Hematopoietic multipotent progenitor cell treated with erythropoietin and hydrocortisone succinate and interleukin-3 and kit ligand, for 17 days (in vitro differentiated cells): ENCODE data around the gene ZNF608.
A peak's percentile ranks its signal among the peaks of the same experiment; 100 is the strongest.

Experiments used
- DNase-seq: peaks from one replicate; pipeline ENCODE4 v3.0.0-alpha.2; 2015; ENCODE audit warnings: low spot score

Gene ZNF608

DNA sequence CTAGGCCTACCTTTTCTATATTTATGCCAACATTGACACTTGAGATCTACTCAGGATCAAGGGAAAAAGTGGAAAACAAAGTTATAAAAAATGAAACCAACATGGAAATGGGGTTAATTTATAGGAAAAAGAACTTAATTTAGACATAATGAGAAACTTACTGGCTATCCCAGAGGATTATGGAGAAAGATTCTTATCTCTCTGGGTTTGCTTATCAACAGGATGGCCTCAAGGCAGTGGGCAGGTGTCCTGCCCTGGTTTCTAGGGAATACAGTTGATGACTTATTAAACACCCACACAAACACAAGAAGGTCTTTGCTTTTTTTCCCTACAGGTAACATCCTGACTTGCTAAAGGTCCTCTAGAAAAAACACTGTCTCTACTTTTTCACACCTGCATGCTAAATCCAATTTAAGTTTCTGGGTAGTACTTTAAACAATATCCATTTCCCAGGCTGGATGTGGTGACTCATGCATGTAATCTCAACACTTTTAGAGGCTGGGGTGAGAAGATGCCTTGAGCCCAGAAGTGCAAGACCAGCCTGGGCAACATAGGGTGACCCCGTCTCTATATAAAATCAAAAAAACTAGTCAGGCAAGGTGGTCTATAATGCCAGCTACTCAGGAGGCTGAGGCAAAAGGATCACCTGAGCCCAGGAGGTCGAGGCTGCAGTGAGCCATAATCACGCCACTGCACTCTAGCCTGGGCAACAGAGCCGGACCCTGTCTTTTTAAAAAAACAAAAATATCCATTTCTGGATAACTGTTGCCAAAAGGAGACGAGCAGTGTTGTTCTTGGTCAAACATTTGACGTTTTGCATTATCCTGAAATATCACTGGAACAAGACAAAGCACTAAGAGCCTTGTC lies 6.6 kb upstream of the ZNF608 start:
- no peak for DNase-seq

DNA sequence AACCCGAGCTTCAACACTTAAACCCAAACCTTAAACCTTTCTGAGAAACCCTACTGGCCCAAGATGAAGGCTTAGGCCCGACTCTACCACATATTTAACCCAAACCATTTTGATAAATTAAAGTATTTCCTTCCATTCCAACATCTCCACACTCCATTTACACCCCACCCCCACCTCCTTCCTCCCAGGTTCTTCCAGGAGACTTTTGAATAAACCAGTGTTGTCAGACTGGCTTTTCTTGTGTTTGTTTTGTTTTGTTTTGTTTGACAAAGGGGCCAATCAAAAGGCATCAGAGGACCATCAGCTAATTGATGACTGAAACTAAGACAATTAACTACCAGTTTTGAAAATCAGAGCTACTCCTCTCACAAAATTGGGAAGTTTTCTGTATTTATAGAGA lies 4.6 kb upstream of the ZNF608 start:
- no peak for DNase-seq

DNA sequence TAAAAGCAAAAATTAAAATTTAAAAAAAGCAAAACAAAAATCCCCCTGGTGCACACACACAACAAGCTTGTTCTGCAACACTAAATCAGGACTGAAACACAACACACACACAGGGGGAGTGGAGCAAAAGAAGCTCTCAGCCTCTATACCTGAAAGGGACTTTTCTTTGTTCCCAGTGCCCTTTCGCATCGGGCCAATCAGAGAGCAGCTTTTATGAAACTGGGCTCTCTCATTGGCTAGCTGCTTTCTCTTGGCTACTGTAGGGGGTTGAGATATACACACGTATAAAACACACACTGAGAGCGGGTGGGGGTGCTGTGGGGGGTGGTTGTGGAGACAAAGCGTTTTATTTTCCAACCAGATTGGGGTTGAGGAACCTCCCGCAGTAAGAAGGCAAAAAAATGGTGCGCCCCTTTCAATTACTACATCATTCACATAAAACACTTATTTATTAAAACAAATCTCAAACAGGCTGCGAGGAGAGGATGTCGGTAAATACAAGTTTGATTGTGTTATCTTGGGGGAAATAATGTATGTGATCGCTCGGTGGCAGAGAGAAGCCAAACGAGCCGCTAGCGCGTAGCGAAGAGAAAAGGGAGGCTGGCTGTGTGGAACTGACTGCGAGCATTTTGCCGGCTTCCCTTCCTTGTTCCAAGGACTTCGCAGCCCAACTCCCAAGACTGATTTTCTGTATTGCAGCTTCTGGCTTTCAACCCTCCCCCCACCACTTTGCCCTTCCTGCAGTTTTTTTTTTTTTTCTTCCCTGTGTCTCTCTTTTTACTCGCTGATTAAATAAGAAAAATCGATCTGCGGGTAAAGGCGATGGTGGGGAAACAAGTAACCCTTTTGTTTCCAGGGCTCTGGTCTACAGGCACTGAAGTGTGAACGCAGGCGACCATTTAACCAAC lies 2.5 kb upstream of the ZNF608 start:
- DNase-seq, result peak; percentile 8

DNA sequence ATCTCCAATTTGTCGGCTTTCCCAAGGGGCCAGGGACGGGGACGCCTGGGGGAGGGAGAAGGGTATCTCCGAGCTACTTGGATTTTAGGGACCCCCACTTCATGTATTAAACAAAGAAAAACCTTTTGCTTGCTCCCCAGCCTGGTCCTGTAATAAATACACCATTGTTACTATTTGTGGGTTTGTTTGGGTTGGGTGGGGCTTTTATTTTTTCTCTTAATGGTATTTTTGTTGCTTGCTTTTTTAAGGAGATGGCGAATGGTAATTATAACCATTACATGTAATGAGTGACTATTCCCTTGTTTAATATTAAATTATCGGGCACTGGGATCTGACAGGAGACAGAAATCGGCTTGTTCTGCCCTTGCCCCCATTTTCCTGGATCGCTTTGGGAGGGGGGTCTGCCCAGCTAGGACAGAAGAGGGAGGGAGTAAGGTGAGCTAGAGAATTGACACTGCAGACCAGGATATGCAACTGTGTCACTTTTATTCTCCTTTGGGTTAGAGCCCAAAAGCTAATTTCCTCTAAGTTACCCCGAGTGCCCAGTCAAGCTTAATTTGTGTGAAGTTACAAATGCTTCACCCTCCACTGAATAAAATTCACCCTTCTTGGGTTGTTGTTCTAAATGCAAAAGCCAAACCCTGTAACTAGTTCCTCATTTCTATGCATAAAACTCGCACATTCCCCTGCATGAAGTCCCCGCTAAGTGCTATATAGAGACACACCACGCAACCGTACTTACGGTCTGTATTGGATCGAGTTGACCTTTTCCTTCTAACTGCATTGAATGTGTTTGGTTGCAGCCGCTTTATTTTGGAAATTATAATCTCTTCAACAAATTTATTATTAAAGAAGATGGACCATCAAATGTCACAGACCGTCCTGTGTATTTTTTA lies 1.6 kb upstream of the ZNF608 start:
- DNase-seq, result no peak

DNA sequence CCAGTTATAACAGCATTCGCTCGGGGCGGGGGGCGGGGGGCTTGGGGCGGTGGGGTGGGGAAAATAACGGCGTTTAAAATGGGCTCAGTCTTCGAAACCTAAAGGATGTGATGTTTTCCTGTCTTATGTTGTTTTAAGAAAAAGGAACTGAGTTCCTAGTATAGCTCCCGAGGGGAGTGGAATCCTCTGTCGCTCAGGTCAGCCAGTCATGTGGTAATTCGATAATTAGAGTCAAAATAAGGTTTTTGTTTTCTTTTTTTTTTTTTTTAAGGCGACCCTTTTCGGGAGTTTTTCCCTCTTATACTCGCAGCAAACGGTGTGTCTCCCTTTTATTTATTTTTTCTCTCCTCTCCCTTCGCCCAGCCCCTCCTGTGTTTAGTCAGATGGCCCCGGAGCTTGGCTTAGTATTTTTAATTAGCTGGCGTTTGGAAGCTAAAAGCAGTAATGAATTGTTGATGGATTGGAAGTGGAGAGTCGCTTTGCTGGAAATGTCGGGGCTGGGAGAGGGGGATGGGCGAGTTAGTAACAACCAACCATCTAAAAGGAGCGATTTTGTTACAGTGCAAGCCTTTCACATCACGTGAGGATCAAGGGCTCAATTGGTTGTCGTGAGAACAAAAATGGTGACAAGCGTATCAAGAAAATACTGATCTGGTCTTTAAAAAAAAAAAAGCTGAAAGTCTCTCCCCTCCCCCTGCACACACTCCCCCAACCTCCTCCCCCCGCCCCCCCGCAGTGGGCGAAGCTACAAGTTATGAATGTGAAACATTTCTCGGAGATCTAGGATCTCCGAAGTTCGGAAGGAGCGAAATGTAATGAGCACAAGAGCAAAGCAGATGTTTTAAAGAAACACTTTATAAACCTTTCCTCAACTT lies 714 bp upstream of the ZNF608 start:
- no peak for DNase-seq

DNA sequence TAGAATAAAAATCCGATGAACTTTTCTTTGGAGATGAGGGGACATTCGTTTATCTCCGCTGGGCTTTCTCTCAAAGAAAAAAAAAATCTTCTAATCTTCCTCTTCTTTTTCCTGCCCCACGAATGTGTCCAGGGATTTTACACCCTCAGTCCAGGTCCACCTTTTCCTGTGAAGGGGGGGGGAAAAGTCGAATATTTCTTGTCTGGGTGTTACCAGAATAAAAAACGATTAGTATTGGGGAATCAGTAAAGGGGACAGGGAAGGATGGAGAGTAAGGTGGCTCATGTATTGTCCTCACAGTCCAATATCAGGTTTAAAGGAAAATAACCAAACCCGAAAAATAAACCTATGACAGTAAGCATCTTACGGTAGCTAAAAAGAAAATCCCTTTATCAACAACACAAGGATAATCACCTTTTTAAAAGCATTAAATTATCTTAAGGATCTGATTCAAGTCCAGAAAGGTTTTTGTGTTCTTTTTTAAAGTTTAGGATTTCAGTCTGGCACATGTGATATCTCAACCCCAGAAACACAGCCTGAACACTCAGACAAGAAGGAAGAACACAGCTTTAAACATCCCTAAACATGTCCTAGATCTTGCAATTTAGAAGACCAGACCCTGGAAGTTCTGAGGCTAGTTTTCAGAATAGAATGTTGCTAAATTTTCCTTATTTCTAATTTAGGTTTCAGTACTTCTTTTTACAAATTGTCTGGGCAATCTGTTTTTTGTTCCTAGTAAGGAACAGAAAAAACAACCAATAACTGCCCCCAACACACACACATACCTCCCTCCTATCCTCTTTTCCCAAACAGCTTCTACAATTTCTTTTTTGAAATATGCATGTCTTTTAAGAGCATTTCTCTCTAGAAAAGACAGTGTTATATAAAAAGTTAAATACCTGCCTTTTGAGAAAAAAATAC lies 1.2 kb downstream of the ZNF608 start:
- no peak for DNase-seq

DNA sequence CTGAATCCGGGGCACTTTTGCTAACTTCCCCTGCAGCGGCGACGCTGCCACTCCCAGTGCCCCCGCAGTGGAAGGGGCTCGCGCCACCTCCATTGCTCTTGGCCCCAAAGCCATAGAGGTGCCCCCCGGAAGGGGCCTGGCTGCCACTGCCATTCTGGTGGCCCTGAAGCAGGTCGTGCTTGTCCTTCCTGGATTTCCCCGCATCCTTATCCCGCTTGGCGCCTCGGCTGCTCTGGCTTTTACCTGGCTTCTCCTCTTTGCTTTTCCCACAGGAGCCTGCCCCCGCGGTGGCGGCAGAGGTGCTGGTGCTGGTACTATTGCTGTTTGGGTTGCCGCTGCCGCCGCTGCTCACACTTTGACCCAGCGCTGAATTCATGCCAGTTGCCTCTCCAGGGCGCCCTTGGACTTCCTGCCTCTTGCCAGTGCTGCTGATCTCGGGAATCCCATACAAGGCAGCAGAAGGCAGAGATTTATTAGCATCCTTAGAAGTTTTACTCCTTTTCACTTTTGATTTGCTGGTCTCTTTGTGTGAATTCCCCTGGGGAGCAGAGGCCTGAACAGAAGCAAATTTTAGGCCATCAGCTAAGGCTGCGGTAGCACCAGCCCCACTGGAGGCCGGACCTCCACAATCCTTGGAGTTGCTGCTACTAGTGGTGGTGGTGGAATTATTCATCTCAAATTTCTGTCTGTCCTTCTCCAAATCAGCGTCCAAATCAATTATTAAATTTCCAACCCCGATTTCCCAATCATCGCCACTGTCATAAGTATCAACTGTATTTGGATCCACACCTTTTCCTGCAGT lies 2.1 kb downstream of the ZNF608 start:
- DNase-seq, result no peak

DNA sequence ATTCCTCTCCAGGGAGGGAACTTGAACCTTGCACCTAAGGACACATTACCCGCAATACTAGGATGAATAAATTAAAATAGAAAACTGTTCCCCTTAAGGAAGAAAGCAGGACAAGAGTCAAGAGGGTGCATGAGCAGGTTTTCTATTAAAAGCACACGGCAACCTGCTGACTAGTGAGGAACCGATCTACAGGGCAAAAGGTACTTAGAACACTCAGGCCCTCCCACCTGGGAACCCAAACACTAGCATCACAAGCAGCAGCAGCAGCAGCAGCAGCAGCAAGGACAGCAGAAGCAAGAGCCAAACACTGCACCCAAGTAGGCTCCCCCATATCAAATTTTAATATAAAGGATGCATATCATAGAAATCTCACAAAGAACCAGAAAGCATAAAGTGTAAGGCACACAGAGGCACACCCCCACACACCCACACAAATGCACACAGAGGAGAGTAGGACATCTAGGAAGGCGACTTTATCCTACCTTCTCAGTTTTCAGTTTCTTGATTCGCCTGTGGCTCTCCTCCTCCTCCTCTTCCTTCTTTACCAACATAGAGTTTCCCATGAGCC lies 2.8 kb downstream of the ZNF608 start:
- DNase-seq, result no peak

DNA sequence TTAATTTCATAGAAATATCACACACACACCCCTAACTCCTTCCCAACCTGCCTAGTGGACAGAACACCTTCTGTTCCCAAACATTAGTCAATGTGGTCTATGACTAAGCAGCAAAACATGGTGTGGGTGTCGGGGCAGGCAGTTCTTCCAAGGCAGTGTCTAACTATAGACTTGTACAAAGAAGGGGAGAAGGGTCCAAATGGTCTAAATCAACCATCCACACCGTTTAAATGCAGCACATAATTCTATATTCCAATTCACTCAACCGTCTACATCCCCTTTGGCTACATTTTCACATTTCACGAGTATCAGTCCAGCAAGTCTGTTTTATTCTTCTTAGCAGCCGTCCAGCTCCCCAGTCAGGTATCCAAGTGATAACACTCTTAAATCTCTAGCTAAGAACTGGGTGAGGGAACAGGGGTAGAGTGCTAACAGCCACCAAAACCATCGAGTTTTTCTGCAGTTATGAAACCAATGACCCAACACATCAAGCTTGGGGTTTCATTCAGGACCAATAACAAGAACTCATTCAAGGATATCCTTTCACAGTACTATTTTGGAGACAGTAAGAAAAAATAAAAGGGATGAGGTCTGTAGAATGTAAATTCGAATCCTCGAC lies 3.3 kb downstream of the ZNF608 start:
- no peak for DNase-seq

DNA sequence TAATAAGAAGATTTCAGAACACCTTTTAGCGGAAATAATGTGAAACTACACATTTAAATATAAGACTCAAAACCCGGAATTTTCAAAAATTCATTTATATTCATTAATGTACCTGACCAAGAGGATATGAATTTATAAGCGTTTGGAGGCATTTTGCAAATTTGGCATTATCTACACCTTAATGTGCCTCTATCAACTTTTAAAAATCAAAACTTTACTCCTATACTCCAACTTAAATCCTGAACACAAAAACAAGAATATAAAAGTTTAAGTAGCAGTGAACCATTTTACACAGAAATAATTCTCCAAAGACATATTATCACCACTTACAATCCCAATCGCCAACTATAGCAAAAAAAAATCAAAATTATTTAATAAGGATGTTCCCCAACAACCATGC lies 3.9 kb downstream of the ZNF608 start:
- DNase-seq, result no peak

DNA sequence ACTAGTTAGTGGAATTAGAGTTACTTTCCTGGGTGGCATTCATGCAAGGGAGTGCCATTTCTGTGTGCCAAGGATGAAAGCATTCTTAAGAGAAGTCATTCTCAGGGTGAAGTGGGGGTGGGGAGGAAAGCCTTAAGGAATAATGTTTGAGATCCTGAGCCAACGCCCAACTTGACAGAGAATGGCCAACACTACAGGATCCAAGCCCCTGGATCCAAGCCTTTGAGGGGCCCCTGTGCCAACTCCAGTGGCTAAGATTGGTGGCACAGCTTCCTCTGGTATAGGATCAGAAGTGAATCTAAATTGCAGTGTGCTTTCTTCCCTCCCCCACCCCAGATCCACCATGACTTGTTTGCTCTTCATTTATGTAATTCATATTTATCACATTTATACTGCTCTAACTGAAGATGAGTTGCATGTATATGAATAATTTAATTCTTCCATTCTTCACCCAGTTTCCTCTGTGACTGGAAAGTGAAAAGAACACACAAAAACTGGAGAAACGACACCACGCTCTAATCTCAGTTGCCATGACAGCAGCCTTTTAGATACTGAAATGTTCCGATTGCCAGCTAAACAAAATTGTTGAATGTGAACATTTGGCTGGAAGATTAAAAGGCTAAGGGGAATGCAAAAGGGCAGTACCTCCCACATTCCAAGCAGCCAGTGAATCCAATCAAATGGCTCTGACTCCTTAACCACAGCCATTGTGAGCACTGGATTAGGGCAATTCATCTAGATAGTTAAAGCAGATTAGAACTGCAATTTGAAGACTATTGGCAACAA lies 4.5 kb downstream of the ZNF608 start:
- no peak for DNase-seq

DNA sequence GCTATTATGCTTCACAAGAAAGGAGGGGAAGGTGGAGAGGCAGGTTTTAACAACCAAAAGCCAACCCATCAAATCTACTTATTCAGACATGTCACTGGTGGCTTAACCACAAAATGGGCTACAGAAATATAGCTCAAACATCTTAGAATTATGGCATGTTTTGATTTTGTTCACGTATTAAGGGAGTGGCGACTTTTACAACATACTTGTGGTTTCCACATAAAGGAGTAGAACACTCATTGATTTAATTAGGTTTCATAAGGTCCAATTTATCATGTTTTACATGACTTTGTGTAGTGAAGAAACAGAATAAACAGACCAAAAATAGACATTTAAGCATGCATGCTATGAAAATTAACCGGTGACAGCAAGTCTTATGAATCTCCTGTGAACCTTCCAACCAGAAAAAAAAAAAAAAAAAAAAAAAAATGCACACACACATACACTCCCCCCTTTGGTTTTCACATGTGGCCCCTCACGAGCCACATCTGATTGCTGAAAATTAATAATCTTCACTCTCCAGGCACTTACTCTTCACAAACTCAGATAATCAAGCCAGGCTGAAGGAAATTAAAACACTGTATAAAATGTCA lies 5.4 kb downstream of the ZNF608 start:
- DNase-seq, result no peak

DNA sequence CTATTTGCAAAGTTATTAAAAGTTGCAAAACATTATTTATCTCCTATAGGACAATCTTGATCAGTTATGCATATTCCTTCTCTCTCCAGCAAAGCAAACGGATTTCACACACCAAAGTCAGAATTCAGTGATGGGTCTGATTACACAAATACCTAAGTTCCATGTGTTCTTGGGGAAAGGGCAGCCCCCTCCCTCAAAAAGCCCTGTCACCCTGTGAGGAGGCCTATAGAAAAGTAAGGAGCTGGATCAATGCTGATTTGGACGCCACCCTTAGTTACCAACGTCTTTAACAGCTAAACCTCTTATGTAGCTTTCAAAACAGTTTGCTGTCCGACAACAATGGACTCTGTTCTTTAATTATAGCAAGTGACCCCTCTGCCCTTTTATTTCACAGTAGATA lies 6.4 kb downstream of the ZNF608 start:
- DNase-seq, result no peak

DNA sequence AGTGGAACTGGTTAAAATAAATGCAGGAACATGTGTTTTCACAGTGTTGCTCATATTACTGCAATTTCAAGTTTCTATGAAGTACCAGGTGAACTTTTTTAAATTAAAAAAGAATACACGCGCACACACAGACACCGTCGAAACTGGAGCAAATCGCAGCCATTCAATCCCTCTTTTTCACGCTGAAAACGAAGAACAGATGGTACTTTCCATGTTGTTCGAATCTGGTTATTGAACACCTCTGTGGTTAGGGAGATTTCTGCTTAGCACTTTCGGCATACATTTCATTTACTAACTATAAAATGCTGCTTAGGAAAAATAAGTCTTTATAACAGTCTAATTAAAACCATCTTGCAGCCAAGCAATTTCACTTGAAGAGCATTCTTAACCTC lies 6.8 kb downstream of the ZNF608 start:
- DNase-seq, result no peak

DNA sequence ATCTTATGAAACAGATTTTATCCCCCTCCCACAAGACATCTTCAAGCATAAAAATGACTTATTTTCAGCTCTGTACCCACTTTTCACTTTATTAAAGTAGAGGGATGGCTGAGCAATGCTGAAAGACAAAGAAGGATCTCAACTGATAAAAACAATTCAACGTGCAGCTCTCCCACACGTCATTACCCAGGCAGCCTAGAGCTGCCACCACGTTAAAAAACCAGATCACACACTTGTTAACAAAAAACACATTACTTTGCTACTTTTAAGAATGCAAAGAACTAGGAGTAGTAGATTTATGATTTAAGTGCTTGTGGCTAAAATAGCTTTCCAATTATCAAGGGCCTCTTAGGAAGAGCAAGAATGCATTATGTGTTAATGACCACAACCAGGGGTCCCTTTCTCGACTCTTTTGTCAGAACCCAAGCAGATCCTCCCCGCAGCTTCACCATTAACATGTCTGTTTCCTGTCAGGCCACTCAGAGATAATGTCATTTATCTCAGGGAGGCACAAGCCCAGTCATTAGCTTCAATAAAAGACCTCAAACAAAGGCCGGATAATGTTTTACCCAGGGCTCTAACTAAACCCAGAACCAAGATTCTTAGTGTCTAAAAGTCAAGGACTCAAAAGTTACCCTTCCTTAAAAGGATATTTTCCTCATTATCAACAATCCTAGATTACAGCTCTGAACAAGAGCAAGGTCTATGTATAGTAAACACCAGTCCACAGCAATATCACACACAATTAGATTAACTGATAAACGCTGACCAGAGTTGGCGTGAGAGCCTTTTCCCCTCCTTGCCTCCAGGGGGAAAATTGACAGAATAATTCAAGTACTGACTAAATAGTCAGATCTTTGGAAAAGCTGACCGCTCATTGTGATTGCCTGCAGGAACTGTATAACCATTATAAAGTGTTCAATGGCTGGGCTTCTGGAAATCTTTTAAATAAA lies 7.5 kb downstream of the ZNF608 start:
- no peak for DNase-seq

DNA sequence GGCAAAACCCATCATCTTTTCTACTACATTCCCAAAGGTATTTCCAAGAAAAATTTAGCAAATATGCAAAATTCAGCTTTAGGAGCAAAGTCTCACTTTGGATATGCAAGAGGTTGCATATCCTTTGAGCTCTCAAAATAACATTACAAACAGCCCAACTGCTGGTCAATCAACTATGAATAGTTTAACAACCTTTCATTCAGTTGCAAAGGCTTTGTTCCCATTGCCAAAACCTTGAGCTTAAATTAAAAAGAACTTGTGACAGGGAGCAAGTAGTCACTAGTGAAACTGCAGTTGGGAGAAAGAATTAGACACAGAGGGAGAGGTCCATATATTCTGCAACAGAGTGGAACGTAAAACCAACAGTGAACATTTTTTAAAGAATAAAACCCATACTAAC lies 8.8 kb downstream of the ZNF608 start:
- no peak for DNase-seq
